Muscle layer of duodenum (tissue), 2 donors: Measurements from ENCODE around the gene THAP2.

Experiments used
- H3K27ac ChIP-seq: one replicate; pipeline ENCODE4 v1.7.0; 2013; ENCODE audit warnings: mild to moderate bottlenecking, low read length
- H3K27me3 ChIP-seq: one replicate; pipeline ENCODE4 v1.7.0; 2013; ENCODE audit warnings: low read depth, mild to moderate bottlenecking, control low read depth, low read length
- H3K36me3 ChIP-seq, 2 donors: one replicate each; pipeline ENCODE4 v1.7.0; 2013; ENCODE audit warnings: low read length in 2 of 2, control low read depth in 1 of 2, mild to moderate bottlenecking in 1 of 2; ENCODE audit not compliant: insufficient read depth in 2 of 2, control insufficient read depth in 1 of 2
- H3K4me1 ChIP-seq, 2 donors: one replicate each; pipeline ENCODE4 v1.7.0; 2013; ENCODE audit warnings: low read length in 2 of 2, mild to moderate bottlenecking in 2 of 2, control low read depth in 1 of 2, moderate library complexity in 1 of 2; ENCODE audit not compliant: insufficient read depth in 2 of 2, control insufficient read depth in 1 of 2
- H3K4me3 ChIP-seq, 2 donors: one replicate each; pipeline ENCODE4 v1.7.0; 2013; ENCODE audit warnings: low read length in 2 of 2, low read depth in 1 of 2, mild to moderate bottlenecking in 1 of 2
- H3K9me3 ChIP-seq, 2 donors: one replicate each; pipeline ENCODE4 v1.7.0; 2013; ENCODE audit warnings: low read length in 2 of 2, control low read depth in 1 of 2, mild to moderate bottlenecking in 1 of 2; ENCODE audit not compliant: control insufficient read depth in 1 of 2
- donor health status: healthy.

THAP2 gene

GRCh38 chr12:71642264-71642663 is 21.8 kb upstream of the THAP2 start:
- no peaks in the 10 kb centered on the region for H3K9me3 ChIP-seq
- H3K4me3 ChIP-seq, result no peak overlapping the region
- peaks cover 56 to 59% of the 10 kb centered on the region in 2 donors for H3K36me3 ChIP-seq
- no peaks in the 10 kb centered on the region for H3K4me1 ChIP-seq
- no peak overlapping the region for H3K27ac ChIP-seq
- no peaks in the 10 kb centered on the region for H3K27me3 ChIP-seq

DNA sequence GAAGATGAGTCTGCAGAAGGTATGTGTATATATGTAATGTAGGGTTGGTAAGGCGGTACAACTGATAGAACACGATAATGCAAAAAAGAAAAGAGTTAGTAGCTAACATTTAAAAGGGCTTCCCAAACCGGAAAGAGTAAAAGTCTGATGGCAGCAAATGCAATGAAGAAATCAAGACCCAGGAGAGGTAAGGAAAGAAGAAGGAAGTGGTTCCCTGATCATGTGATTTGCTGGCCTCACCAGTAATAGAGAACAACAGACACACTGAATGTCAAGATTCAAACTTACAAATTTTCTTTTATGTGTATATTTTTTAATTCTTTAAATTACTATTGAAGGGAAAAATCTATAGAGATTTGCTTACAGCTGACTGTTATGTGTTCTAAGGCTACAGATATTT is 18.8 kb upstream of the THAP2 start:
- H3K27me3 ChIP-seq, result no peaks in the 10 kb centered on the region
- H3K27ac ChIP-seq, result no peak overlapping the region
- H3K4me3 ChIP-seq, result no peak overlapping the region
- H3K9me3 ChIP-seq, result no peaks in the 10 kb centered on the region
- H3K36me3 ChIP-seq, result peaks cover 42 to 51% of the 10 kb centered on the region in 2 donors
- H3K4me1 ChIP-seq, result no peaks in the 10 kb centered on the region

GRCh38 chr12:71646512-71646911 is 17.6 kb upstream of the THAP2 start:
- Histone ChIP-seq H3K27me3 (no peaks in the 10 kb centered on the region), H3K9me3 (no peaks in the 10 kb centered on the region), H3K4me1 (peaks cover 0 to 6% of the 10 kb centered on the region in 2 donors), H3K27ac (no peak overlapping the region), H3K36me3 (peaks cover 32 to 47% of the 10 kb centered on the region in 2 donors), H3K4me3 (no peak overlapping the region)

GRCh38 chr12:71648537-71648936 is 15.6 kb upstream of the THAP2 start:
- H3K9me3 ChIP-seq, result no peaks in the 10 kb centered on the region
- no peaks in the 10 kb centered on the region for H3K27me3 ChIP-seq
- peaks cover 17 to 41% of the 10 kb centered on the region in 2 donors for H3K36me3 ChIP-seq
- H3K27ac ChIP-seq, result no peak overlapping the region
- no peak overlapping the region for H3K4me3 ChIP-seq
- peaks cover 0 to 6% of the 10 kb centered on the region in 2 donors for H3K4me1 ChIP-seq

- H3K27ac ChIP-seq, result no peak overlapping the region
- H3K9me3 ChIP-seq, result no peaks in the 10 kb centered on the region
- no peak overlapping the region for H3K4me3 ChIP-seq
- peaks cover 8 to 32% of the 10 kb centered on the region in 2 donors for H3K36me3 ChIP-seq
- peaks cover 0 to 6% of the 10 kb centered on the region in 2 donors for H3K4me1 ChIP-seq
- H3K27me3 ChIP-seq, result no peaks in the 10 kb centered on the region
Observed at GRCh38 chr12:71649401-71649800, 14.7 kb upstream of the THAP2 start.

- H3K4me3 ChIP-seq, result no peak overlapping the region
- peaks cover 0 to 15% of the 10 kb centered on the region in 2 donors for H3K4me1 ChIP-seq
- no peaks in the 10 kb centered on the region for H3K27me3 ChIP-seq
- peaks cover 0 to 16% of the 10 kb centered on the region in 2 donors for H3K36me3 ChIP-seq
- no peak overlapping the region for H3K27ac ChIP-seq
- H3K9me3 ChIP-seq, result no peaks in the 10 kb centered on the region
Observed at GRCh38 chr12:71652656-71653055, 11.4 kb upstream of the THAP2 start.

DNA sequence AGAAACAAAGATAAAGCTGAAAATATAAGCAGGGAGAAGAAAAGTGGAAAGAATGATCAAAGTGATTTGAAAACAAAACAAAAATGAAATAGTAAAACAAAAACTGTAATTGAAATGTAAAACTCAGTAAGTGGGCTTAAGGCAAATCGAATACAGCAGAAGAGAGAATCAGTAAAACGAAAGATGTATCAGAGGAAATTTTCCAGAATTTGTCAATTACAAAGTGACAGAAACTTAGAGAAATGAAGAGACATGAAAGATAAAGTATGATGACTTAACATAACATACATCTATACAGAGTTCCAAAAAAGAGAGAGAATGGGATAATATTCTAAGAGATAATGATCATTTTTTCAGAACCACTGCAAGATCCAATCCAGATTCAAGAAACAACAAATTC is 11.0 kb upstream of the THAP2 start:
- peaks cover 1 to 16% of the 10 kb centered on the region in 2 donors for H3K36me3 ChIP-seq
- no peaks in the 10 kb centered on the region for H3K27me3 ChIP-seq
- no peak overlapping the region for H3K27ac ChIP-seq
- H3K4me3 ChIP-seq, result no peak overlapping the region
- no peaks in the 10 kb centered on the region for H3K9me3 ChIP-seq
- peaks cover 0 to 15% of the 10 kb centered on the region in 2 donors for H3K4me1 ChIP-seq

DNA sequence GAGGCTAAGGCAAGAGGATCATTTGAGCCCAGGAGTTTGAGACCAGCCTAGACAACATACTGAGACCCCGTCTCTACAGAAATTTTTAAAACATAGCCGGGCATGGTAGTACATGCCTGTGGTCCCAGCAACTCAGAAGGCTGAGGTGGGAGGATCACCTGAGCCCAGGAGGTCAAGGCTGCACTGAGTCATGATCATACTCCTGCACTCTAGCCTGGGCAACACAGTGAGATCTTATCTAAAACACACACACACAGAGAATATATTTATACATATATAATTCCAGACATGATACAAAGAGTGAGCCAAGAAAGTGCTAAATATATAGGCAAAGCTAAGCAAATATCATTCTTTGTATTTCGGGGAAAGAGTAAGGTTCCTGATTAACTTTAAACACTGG is 9.9 kb upstream of the THAP2 start:
- Histone ChIP-seq H3K9me3 (no peaks in the 10 kb centered on the region), H3K27me3 (no peaks in the 10 kb centered on the region), H3K4me3 (no peak overlapping the region), H3K27ac (no peak overlapping the region), H3K4me1 (peaks cover 0 to 15% of the 10 kb centered on the region in 2 donors), H3K36me3 (peaks cover 12 to 23% of the 10 kb centered on the region in 2 donors)

DNA sequence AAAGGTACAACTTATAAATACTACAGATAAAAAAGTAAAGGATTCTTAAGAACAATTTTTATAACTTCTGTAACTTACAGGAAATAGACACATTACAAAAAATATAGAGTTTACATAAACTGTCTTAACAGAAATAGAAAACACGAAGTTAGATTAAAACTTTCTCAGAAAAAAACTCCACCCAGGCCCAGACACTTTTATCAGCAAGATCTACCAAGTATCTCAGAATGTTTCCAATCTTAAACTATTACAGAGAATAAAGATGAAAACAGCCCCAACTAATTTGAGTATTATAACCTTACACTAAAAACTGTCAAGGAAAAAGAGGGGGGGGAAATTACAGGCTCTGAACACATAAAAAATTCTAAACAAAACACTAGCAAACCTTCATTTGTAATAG is 8.6 kb upstream of the THAP2 start:
- Histone ChIP-seq H3K9me3 (no peaks in the 10 kb centered on the region), H3K4me1 (peaks cover 0 to 19% of the 10 kb centered on the region in 2 donors), H3K27ac (no peak overlapping the region), H3K36me3 (peaks cover 20 to 30% of the 10 kb centered on the region in 2 donors), H3K27me3 (no peaks in the 10 kb centered on the region), H3K4me3 (peak overlapping the region in 1 of 2 donors; percentile 2)

DNA sequence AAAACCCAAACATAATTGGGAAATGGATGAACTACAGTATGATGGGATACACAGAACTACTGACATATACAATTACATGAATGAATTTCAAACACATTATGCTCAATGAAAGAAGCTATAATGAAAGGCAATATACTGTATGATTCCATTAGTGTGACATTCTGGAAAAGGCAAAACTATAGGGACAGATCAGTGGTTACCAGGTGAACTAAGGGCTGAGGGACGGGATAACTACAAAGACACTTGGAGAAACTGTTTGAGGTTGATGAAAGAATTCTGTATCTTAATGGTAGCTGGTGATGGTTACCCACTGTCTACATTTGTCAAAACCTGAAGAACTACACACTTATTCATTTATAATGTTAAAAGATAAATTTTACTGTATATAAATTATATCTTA is 8.2 kb upstream of the THAP2 start:
- Histone ChIP-seq H3K9me3 (no peaks in the 10 kb centered on the region), H3K36me3 (peaks cover 20 to 30% of the 10 kb centered on the region in 2 donors), H3K27ac (no peak overlapping the region), H3K4me1 (peaks cover 0 to 17% of the 10 kb centered on the region in 2 donors), H3K4me3 (peak overlapping the region in 1 of 2 donors; percentile 2), H3K27me3 (no peaks in the 10 kb centered on the region)

GRCh38 chr12:71656740-71657139 is 7.4 kb upstream of the THAP2 start:
- Histone ChIP-seq H3K4me3 (no peak overlapping the region), H3K36me3 (peaks cover 20 to 30% of the 10 kb centered on the region in 2 donors), H3K27me3 (no peaks in the 10 kb centered on the region), H3K4me1 (peaks cover 2 to 21% of the 10 kb centered on the region in 2 donors), H3K9me3 (no peaks in the 10 kb centered on the region), H3K27ac (no peak overlapping the region)

DNA sequence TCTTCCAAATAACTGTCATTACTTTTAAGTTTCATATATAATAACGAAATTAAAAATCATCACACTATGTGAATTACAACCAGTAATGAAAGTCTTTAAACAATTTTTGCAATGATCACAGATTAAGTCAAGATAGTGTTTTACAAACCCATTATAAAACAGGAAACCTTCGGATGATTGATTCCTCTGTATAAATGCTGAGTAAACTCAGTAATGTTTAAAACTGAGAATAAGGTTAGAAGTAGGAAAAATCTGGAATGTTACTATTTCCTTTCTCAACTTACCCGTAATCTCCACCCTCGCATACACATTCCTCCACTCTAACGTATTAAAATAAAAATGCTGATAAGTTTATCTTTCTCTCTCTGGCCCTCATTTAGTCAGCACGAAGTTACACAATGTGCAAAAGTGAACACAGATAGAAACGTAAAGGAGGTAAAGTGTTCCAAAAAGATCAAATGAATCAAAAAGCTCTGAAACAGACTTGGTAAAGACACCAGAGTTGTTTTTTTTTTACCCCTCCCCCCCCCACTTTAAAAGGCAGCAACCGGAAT is 2.0 kb upstream of the THAP2 start:
- Histone ChIP-seq H3K4me1 (peaks cover 7 to 20% of the 10 kb centered on the region in 2 donors), H3K27ac (peak overlapping the region; percentile 96), H3K27me3 (no peaks in the 10 kb centered on the region), H3K36me3 (peaks cover 20 to 28% of the 10 kb centered on the region in 2 donors), H3K9me3 (no peaks in the 10 kb centered on the region), H3K4me3 (peak overlapping the region; percentile 89 to 99)
